ENCODE data around the gene USP25.

USP25 gene

GRCh38 chr21:15896501-15896900 lies 166.7 kb downstream of the USP25 start:
- CTCF ChIA-PET: no interaction called here
- Histone ChIP-seq H3K36me3 (ENCODE audit: control insufficient read depth in 2 of 2, insufficient read depth in 1 of 2, low read length in 2 of 2) (no peaks in the 10 kb centered on the region), H3K9me3 (ENCODE audit: control insufficient read depth, insufficient read depth, low read depth, low read length) (no peaks in the 10 kb centered on the region), H3K4me1 (ENCODE audit: control insufficient read depth, insufficient read depth, low read length) (no peaks in the 10 kb centered on the region), H3K4me3 (ENCODE audit: low read depth, low read length) (no peak overlapping the region), H3K27ac (ENCODE audit: extremely low read depth, low read depth, low read length) (no peak overlapping the region)
- TF ChIP-seq KLF17 (tag by site-specific recombination; IDR thresholded peaks at IDR 0.05): no peak
- TF ChIP-seq ZNF404 (tag by site-specific recombination; IDR thresholded peaks at IDR 0.05): no peak
- TF ChIP-seq ZNF366 (tag by site-specific recombination; conservative IDR thresholded peaks at IDR 0.05): no peak
- TF ChIP-seq ZNF548 (tag by site-specific recombination; IDR thresholded peaks at IDR 0.05): no peak
- TF ChIP-seq ZNF335 (tag by site-specific recombination; conservative IDR thresholded peaks at IDR 0.05): no peak
- TF ChIP-seq ZNF138 (tag by site-specific recombination; IDR thresholded peaks at IDR 0.05; ENCODE audit: borderline replicate concordance): no peak
- TF ChIP-seq ZNF311 (tag by site-specific recombination; IDR thresholded peaks at IDR 0.05; ENCODE audit: borderline replicate concordance): no peak
- TF ChIP-seq PBX3 (CRISPR knock-in tag; IDR thresholded peaks at IDR 0.05): no peak
- no peak for TF ChIP-seq ZNF157 (tag by site-specific recombination; IDR thresholded peaks at IDR 0.05)
- TF ChIP-seq ZBTB1 (tag by site-specific recombination; IDR thresholded peaks at IDR 0.05): no peak
- no peak for TF ChIP-seq MZF1 (tag by site-specific recombination; IDR thresholded peaks at IDR 0.05; ENCODE audit: borderline replicate concordance)
- no peak for TF ChIP-seq ZNF423 (tag by site-specific recombination; IDR thresholded peaks at IDR 0.05)
- no peak for TF ChIP-seq ZNF560 (tag by site-specific recombination; IDR thresholded peaks at IDR 0.05; ENCODE audit: borderline replicate concordance)
- TF ChIP-seq SCRT2 (tag by site-specific recombination; IDR thresholded peaks at IDR 0.05): no peak
- TF ChIP-seq ZNF626 (tag by site-specific recombination; IDR thresholded peaks at IDR 0.05): no peak
- TF ChIP-seq ZNF274 (IDR thresholded peaks at IDR 0.05; ENCODE audit: low read length): no peak
- no peak for TF ChIP-seq ZNF274 (tag by site-specific recombination; IDR thresholded peaks at IDR 0.05; ENCODE audit: borderline replicate concordance)
- POLR2A ChIA-PET: interaction anchor here (1.2 kb wide), 1 partner anchor 191 kb away, joined by 3 read pairs; no protein-coding TSS in a partner anchor

- CTCF ChIA-PET: no interaction called here
- no peak for TF ChIP-seq ZNF791 (tag by site-specific recombination; IDR thresholded peaks at IDR 0.05)
- no peak for TF ChIP-seq YY1 (tag by site-specific recombination; IDR thresholded peaks at IDR 0.05)
- TF ChIP-seq ZNF416 (tag by site-specific recombination; IDR thresholded peaks at IDR 0.05): no peak
- no peak for TF ChIP-seq ZNF843 (tag by site-specific recombination; IDR thresholded peaks at IDR 0.05)
- Histone ChIP-seq H3K4me1 (ENCODE audit: control insufficient read depth, insufficient read depth, low read length) (no peaks in the 10 kb centered on the region), H3K9me3 (ENCODE audit: control insufficient read depth, insufficient read depth, low read depth, low read length) (no peaks in the 10 kb centered on the region; the same call in 1 of the 2 replicates), H3K36me3 (ENCODE audit: control insufficient read depth in 2 of 2, insufficient read depth in 1 of 2, low read length in 2 of 2) (no peaks in the 10 kb centered on the region), H3K27ac (ENCODE audit: extremely low read depth, low read depth, low read length) (no peak overlapping the region), H3K4me3 (ENCODE audit: low read depth, low read length) (no peak overlapping the region)
- POLR2A ChIA-PET: no interaction called here
Observed at GRCh38 chr21:15904389-15904788, 174.6 kb downstream of the USP25 start.

- ChIA-PET POLR2A (no interaction called here), CTCF (no interaction called here)
- Histone ChIP-seq H3K4me1 (ENCODE audit: control insufficient read depth, insufficient read depth, low read length) (no peaks in the 10 kb centered on the region), H3K4me3 (ENCODE audit: low read depth, low read length) (no peak overlapping the region), H3K9me3 (ENCODE audit: control insufficient read depth, insufficient read depth, low read depth, low read length) (no peaks in the 10 kb centered on the region; the same call in 1 of the 2 replicates), H3K36me3 (ENCODE audit: control insufficient read depth in 2 of 2, insufficient read depth in 1 of 2, low read length in 2 of 2) (no peaks in the 10 kb centered on the region), H3K27ac (ENCODE audit: extremely low read depth, low read depth, low read length) (no peak overlapping the region)
- no peak for TF ChIP-seq GLIS2 (tag by site-specific recombination; IDR thresholded peaks at IDR 0.05)
- TF ChIP-seq ZSCAN5A (tag by site-specific recombination; IDR thresholded peaks at IDR 0.05): no peak
- no peak for TF ChIP-seq ZSCAN23 (tag by site-specific recombination; IDR thresholded peaks at IDR 0.05)
- no peak for TF ChIP-seq BCL11B (tag by site-specific recombination; IDR thresholded peaks at IDR 0.05; ENCODE audit: low read depth)
- TF ChIP-seq ZNF214 (tag by site-specific recombination; IDR thresholded peaks at IDR 0.05; ENCODE audit: borderline replicate concordance): no peak
- no peak for TF ChIP-seq ZNF76 (tag by site-specific recombination; IDR thresholded peaks at IDR 0.05; ENCODE audit: borderline replicate concordance, low read depth)
- TF ChIP-seq ZNF558 (tag by site-specific recombination; IDR thresholded peaks at IDR 0.05): no peak
Observed at GRCh38 chr21:15908187-15908586, 178.4 kb downstream of the USP25 start.

All from HEK293 (cell line).